Activated gamma-delta T cell (primary cell): ENCODE data around the gene SRSF11.

Source experiments
- DNase-seq: peaks from one replicate; lab custom pipeline; 2025; lab: John Stamatoyannopoulos, UW

Gene SRSF11

GRCh38 chr1:70220517-70221237, 503 bp upstream of the SRSF11 start:
- no peak for DNase-seq

- no peak for DNase-seq
These were observed 1.6 kb downstream of the SRSF11 start for GRCh38 chr1:70222716-70223235.

DNA sequence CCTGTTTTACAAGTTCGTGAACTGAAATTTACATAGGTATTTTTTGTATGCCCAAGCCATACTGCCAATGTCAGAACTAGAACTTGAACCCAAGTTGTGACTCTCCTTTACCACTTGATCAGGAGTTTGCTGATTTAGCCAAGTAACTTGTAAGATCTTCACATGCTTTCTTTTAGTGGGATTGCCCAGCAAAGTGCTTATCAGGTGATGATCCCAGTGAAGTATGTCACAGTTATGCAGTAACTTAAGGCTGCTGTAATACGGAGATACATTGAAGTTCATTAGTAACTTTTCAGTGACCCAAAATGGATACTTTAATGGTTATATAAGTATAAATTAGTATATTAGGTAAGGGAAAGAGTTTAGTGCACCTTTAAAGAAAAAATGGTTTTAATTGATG, 3.8 kb downstream of the SRSF11 start:
- no peak for DNase-seq

DNA sequence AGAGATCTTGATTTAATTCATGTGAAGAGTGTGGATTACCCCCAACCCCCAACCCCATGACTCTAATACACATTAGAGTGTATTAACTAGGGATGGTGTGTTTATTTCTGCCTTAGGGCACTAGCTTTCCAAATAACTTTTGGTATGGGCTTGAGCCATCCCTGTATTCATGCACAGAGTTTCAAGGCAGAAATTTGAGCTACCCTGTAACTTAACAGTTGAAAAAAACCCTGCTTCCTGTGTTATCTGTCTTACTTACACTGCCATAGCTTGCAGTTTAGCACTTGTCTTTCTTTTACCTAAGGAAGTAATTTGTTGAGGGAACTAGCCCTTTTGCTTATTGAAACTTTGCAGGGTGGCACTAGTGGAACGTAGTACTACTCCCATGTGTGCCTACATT, 6.3 kb downstream of the SRSF11 start:
- DNase-seq = no peak

- no peak for DNase-seq
These were observed 7.5 kb downstream of the SRSF11 start for GRCh38 chr1:70228670-70229069.

DNA sequence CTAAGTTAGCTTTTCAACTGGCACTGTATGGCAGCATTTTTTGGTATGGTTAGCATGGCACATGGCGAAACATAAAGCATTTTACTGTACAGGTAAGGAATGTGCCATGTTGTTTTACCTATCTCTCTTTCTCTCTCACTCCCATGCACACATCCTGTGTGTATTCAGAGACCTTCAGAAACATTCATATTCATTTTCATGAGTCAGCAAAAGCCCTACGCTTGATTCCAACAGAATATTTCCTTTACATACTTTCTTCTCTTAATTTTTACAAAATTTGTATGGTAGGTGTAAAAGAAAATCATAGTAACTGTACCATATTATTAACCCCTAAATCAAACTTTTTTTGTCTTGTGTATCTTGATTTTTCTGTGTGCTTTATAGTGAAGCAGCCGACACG, 10.3 kb downstream of the SRSF11 start:
- DNase-seq = no peak

DNA sequence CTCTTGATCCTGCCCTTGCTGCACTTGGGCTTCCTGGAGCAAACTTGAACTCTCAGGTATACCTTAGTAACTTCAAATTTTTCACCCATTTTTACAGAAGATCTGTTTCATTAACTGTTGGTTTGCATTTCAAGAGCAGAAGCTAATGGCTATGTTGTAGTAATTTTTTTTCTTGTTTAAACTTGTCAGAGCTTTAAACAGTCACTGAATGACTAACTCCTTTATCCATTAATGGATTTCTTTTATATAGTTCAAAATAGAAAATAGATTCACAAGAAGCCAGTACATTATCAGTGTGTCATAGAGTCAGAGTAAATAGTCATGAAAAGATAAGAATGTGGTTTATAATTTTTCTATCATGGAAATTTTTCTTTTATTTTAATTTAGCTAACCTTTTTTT, 13.6 kb downstream of the SRSF11 start:
- no peak for DNase-seq

DNA sequence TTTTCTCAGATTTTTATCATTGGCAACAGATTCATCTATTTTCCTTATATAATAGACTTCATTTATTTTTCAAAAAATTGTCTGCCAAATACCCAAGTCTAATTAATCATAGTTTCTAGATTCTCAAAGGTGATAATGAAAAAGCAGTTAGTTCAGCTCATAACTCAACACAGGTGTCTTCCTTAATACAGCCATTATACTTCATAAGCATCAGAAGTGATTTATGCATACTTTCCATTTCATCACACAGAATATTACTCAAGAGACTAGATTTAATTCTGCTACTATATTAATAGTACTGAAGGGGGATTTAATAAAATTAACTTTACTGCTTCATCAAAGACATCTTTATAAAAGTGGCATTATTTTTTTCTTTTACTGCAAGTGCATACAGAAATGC, 18.8 kb downstream of the SRSF11 start:
- DNase-seq = no peak

DNA sequence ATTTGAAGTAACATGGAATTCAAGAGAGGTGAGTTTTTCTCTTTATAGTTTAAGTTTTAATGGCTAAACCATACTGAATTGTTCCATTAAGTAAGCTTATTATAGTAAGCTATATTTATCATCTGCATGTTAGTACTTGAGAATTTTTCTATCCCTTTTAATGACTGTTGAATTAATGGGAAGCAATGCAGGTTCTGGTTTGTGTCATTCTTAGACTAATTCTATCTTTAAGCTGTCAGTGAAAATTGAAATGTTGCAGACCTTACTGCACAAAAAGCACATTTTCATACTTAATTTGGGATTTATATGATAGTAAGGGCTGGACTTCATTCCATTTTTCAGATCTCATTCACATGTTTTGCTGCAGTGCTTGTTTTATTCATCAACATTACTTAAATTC, 25.9 kb downstream of the SRSF11 start:
- no peak for DNase-seq

DNA sequence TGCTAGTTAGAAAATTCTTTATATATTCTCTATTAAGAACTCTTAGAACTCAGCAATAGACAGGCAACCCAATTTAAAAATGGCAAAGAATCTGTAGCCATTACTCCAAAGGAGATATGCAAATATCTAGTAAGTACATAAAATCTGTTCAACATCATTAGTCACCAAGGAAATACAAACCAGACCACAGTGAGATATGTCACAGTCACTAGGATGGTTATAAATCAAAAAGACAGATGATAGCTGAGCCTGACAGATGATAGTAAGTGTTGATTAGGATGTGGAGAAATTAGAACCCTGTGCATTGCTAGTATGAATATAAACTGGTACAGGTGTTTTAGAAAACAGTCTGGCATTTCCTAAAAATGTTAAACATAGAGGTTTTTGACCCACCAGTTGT, 26.6 kb downstream of the SRSF11 start:
- no peak for DNase-seq

DNA sequence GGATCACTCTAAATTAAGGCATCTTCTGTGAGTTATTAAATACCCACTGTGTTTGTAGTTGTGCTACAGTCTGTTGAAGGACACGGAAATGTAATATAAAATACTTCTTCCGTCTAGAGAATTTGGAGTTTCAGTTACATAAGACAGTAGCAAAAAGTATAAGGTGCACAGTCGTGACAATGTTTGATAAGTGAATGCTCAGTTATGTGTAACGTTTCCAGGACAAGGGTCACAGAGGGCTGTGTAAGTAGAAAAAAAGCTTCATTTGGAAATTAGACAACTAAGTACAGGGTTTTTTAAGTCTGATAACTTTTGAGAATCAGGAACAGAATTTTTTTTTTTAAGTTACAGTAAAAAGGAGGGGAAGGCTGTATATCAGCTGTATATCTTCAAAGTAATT, 27.5 kb downstream of the SRSF11 start:
- DNase-seq = no peak

GRCh38 chr1:70256664-70257063, 35.5 kb downstream of the SRSF11 start:
- no peak for DNase-seq

DNA sequence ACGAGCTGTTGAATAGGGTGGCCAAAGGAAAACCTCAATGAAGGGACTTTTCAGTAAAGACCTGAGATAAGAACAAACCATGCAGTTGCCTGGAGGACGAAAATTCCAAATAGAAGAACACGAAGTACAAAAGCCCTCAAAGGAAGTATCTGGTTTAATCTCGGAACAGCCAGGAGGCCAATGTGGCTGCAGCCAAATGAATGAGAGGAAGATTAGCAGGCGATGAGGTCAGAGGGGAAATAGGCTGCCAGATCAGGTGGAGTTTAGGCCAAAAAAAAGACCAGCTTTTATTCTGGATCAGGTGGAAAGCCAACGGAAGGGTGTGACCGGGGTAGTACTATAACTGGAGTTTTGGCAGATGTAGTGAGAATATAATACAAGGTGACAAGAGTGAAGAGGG, 43.7 kb downstream of the SRSF11 start:
- DNase-seq = no peak

DNA sequence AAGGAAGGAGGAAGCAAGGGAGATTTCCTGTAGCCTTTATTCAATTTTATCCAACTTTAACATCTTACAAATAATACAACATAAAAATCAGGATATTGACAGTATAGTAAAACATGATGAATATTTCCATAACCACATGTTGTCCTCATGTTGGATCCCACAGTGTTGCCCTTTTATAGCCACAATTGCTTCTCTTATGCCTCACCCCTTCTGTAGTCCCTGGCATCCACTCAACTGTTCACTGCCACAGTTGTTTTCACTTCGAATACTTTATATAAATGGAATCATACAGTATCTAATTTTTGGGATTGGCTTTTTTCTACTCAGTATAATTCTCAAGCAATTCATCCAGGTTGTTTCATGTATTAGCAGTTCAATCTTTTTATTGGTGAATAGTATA, 44.8 kb downstream of the SRSF11 start:
- DNase-seq = no peak

DNA sequence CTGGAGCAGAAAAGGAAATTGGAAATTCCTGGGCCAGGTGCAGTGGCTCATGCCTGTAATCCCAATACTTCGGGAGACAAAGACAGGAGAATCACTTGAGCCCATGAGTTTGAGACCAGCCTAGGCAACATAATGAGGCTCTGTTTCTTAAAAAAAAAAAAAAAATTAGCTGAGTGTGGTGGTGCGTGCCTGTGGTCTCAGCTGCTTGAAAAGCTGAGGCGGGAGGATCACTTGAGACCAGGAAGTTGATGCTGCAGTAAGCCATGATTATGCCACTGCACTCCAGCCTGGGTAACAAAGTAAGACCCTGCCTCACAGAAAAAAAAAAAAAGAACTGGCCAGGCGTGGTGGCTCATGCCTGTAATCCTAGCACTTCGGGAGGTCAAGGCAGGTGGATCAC, 56.7 kb downstream of the SRSF11 start:
- no peak for DNase-seq

DNA sequence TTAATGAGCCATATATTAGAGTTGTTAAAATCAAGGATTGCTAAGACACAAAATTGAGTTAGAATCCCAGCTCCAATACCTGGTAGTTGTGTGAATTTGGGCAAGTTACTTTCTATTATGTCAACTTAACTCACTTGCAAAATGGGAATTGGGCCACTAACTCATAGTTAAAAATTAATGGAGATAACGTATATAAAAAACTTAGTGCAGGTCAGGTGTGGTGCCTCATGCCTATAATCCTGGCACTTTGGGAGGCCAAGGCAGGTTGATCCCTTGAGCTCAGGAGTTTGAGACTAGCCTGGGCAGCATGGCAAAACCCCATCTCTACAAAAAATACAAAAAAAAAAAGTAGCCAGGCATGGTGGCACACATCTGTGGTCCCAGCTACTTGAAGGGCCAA, 57.5 kb downstream of the SRSF11 start:
- DNase-seq = no peak

DNA sequence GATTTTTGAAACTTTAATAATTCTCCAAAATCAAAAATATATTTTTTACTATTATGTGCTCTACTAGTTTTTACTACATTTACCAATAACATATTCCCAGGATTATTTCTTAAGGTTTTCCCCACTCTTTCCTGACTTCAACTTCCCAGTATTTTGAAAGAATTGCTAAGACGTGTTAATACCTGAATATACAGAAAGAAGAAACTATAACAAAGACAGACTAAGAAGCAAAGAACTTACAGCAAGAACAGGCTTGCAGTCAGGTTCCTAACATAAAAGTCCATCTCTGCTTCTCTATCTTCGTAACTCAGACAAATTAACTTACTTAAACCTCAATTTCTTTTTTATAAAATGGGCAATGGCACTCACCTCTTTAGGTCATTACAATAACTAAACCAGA, 63.2 kb downstream of the SRSF11 start:
- DNase-seq = no peak

DNA sequence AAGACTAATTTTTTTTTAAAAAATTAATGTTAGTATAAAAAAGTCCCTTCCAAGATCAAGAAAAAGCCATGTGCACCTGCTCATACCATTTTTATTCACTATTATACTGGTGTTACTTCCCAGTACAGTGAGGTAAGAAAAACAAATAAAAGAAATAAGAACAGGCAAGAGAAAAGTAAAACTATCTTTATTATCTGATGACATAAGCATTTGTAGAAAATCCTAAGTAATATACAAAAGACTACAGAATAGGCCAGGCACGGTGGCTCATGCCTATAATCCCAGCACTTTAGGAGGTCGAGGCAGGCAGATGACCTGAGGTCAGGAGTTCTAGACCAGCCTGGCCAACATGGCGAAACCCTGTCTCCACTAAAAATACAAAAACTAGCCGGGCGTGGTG, 65.3 kb downstream of the SRSF11 start:
- DNase-seq = no peak

GRCh38 chr1:70288166-70288565, 67.0 kb downstream of the SRSF11 start:
- DNase-seq = no peak

DNA sequence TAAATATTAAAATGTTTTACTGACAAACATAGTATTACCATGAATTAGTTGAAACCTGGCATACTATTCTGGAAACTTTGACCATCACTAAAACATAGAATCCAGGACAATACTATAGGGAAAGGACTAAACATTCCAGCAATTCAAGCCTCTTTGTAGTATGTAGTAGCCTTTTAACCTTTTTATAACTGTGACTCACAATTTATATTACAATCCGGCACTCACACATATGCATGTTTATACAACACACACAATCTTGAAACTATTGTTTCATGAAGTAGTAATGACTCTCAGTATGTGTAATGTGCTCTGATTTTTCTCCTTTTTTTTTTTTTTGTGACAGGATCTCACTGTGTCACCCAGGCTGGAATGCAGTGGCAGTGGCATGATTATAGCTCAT, 69.0 kb downstream of the SRSF11 start:
- no peak for DNase-seq

GRCh38 chr1:70293186-70293843, 72.1 kb downstream of the SRSF11 start:
- DNase-seq = no peak

DNA sequence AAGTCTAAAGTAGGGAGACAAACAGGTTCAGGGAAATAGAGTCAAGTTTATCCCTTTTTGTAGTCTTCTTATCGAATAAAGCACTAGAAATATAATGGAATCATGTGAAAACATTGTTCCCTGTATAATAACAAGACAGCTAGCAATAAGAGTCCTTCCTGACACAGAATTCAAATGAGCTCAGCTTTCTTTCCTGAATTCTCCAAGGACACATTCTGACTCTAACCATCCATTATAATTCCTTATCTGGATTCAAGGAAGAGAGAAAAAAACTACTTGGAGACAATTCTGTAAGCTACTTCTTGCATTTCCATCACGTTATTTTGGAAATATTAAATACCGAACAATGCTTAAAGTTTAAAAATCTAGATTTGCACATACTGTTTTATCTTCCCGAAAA, 74.6 kb downstream of the SRSF11 start:
- DNase-seq = no peak

DNA sequence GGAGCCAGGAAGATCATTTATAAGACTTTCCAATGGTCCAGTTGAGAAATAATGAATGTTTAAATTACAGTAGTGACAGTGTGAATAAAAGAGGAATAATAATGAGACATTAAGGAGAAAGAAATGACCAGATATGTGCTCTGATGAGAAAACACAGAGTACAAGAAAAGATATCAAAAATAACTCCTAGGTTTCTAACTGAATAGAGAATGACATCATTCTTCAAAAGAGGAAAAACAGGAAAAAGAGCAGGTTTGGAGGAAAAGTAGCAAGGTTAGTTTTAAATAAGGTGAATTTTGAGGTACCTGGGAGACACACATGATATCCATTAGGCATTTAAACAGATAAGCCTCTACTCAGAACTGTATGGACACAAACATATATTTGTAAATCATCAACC, 78.3 kb downstream of the SRSF11 start:
- no peak for DNase-seq
